K562 (cell line): Measurements from ENCODE around the gene SLC29A2. TPM values are rescaled to one million over a fixed set of nuclear protein-coding genes. Genes with fewer than 3 reads are reported as not detected.

Experiments
- CTCFL ChIP-seq: IDR thresholded peaks from 2 replicates; pipeline ENCODE4 v1.6.1; 2011; ENCODE audit warnings: borderline replicate concordance, low read depth, mild to moderate bottlenecking, moderate library complexity, low read length; ENCODE audit not compliant: insufficient read depth, poor library complexity, severe bottlenecking
- ESRRA ChIP-seq: fragments of 450-650 bp; IDR thresholded peaks from 2 replicates; pipeline ENCODE4 v1.6.1; 2014; ENCODE audit warnings: low read depth, mild to moderate bottlenecking, moderate library complexity, borderline replicate concordance
- GTF3C2 ChIP-seq: IDR thresholded peaks from 3 replicates; pipeline ENCODE4 v1.6.1; 2011; ENCODE audit warnings: borderline replicate concordance, mild to moderate bottlenecking, moderate library complexity; ENCODE audit not compliant: insufficient read length; ENCODE audit errors: extremely low read depth
- PHB ChIP-seq: fragments of 250-450 bp; sonication (Bioruptor Pico); IDR thresholded peaks from 2 replicates; pipeline ENCODE4 v1.5.0; 2021
- POLR2G ChIP-seq: fragments of 200-400 bp; formaldehyde crosslinking; IDR thresholded peaks from 2 replicates; pipeline ENCODE4 v1.6.1; 2017; ENCODE audit warnings: low read depth, mild to moderate bottlenecking, antibody characterized with exemption, low read length, moderate library complexity
- SIX5 ChIP-seq, 2 experiments: IDR thresholded peaks; 2 replicates each; pipeline ENCODE4 v1.6.1; 2011; ENCODE audit warnings: low read length in 2 of 2, borderline replicate concordance in 1 of 2, low read depth in 1 of 2, mild to moderate bottlenecking in 1 of 2, moderate library complexity in 1 of 2; ENCODE audit not compliant: insufficient read depth in 1 of 2
- STAT5A ChIP-seq: IDR thresholded peaks from 2 replicates; pipeline ENCODE4 v1.6.1; 2012; ENCODE audit warnings: low read length, inconsistent platforms, borderline replicate concordance
- TAF15 ChIP-seq: fragments of 200-400 bp; formaldehyde crosslinking; IDR thresholded peaks from 2 replicates; pipeline ENCODE4 v1.6.1; 2017; ENCODE audit warnings: mild to moderate bottlenecking, low read depth, low read length, moderate library complexity
- ZBTB8A ChIP-seq: fragments of 450-650 bp; IDR thresholded peaks from 2 replicates; pipeline ENCODE4 v1.6.1; 2018; ENCODE audit warnings: mild to moderate bottlenecking, moderate library complexity; ENCODE audit not compliant: partially characterized antibody
- ZNF143 ChIP-seq: sonication (generic); formaldehyde crosslinking; IDR thresholded peaks from 2 replicates; pipeline ENCODE4 v1.9.0; 2022; ENCODE audit warnings: mild to moderate bottlenecking, missing genetic modification reagents
- ZNF24 ChIP-seq: fragments of 450-650 bp; IDR thresholded peaks from 2 replicates; pipeline ENCODE4 v1.6.1; 2016
- ZNF316 ChIP-seq: fragments of 450-650 bp; IDR thresholded peaks from 2 replicates; pipeline ENCODE4 v1.6.1; 2016
- polyA plus RNA-seq, 8 experiments: library from polyadenylated mRNA; depleted of rRNA in 4 of 8; stranded (reverse) in 5 of 8; unstranded in 3 of 8; fragments of >200 nt; fragmentation: Nextera tagmentation in 2 of 8; fragmentation: Illumina TruSeq in 1 of 8; extraction: Ambion mirVana in 2 of 8; extraction: Trizol in 1 of 8; gene quantifications; 2 replicates each; pipeline versions ENCODE4 v1.2.1 to v1.2.3, GENCODE V29; 2011 to 2014; ENCODE audit warnings: inconsistent platforms in 1 of 8, missing spikeins in 1 of 8
- total RNA-seq, 7 experiments: library from RNA; depleted of rRNA in 6 of 7; stranded (reverse); fragments of >200 nt in 6 of 7; fragmentation: Illumina TruSeq in 2 of 7; extraction: Trizol in 2 of 7; gene quantifications; 2 replicates each; pipeline versions ENCODE4 v1.2.1 to v1.2.3, GENCODE V29; 2011 to 2021; ENCODE audit warnings: low replicate concordance in 1 of 7

SLC29A2 gene
- total and polyA plus RNA-seq, 9 of the 15 experiments (the other 6 are each of a cell fraction or from before 2014, with no cell fraction given), result 2.4 to 48.6 (median 14.2) TPM

- TF ChIP-seq TAF15, result no peak
- no peak for TF ChIP-seq STAT5A
- TF ChIP-seq ZNF316, result no peak
- TF ChIP-seq ZBTB8A, result no peak
- no peak for TF ChIP-seq SIX5 (IDR thresholded peaks at IDR 0.05; ENCODE audit: borderline replicate concordance in 1 of 2, insufficient read depth in 1 of 2, low read depth in 1 of 2, low read length in 2 of 2)
- TF ChIP-seq ESRRA, result no peak
- TF ChIP-seq GTF3C2, result no peak
- no peak for TF ChIP-seq PHB (CRISPR knock-in tag)
- TF ChIP-seq CTCFL, result peak; percentile 12
- TF ChIP-seq POLR2G, result no peak
- TF ChIP-seq ZNF24, result no peak
- peak; percentile 19; the same call in 1 of the 2 replicates for TF ChIP-seq ZNF143 (CRISPR knock-in tag)
Observed at GRCh38 chr11:66313321-66314185, 58.0 kb downstream of the SLC29A2 start (continued).
